HG03039 (cell line): ENCODE results near the gene ANKMY1.
"Not testable (repeated sequence)": the region's sequence is repeated elsewhere in the genome, so short reads cannot be mapped to it uniquely, and the experiment has no call there.

ENCODE experiments used
- ATAC-seq: cut with Tn5 transposase; IDR thresholded peaks from one replicate; pipeline ENCODE4 v1.9.1; 2021; ENCODE audit warnings: mild to moderate bottlenecking, moderate library complexity; ENCODE audit not compliant: unreplicated experiment

The ANKMY1 gene

DNA sequence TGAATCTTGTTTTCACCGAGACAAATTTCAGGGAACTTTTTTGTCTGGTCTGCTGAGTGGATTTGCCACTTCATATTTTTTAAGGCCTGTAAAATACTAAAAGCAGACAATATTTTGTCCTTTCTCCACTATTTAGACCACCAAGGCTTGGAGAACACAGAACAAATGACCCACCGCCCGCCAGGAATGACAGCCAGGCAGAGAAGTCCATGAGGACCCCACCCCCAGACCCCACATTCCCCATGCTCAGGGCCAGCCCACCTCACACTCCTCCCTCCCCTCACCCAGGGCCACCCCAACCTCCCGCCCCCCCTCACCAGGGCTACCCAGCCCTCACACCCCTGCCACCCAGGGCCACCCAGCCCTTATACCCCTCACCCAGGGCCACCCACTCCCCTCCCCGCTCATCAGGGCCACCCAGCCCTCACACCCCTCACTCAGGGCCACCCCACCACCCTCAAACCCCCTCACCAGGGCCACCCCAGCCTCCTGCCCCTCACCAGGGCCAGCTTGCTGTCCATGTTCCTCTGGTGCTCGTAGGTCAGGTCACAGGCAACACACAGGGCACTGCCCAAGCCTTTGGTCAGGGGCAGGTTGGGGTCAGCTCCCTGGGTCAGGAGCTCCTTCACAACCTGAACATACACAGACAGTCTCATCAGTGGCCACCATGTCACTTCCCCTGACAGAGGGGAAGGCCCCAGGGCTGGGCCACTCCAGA is 50.6 kb downstream of the ANKMY1 start:
- no peak for ATAC-seq

- ATAC-seq, result no peak
Measured at GRCh38 chr2:240506406-240507059, 51.3 kb downstream of the ANKMY1 start.

DNA sequence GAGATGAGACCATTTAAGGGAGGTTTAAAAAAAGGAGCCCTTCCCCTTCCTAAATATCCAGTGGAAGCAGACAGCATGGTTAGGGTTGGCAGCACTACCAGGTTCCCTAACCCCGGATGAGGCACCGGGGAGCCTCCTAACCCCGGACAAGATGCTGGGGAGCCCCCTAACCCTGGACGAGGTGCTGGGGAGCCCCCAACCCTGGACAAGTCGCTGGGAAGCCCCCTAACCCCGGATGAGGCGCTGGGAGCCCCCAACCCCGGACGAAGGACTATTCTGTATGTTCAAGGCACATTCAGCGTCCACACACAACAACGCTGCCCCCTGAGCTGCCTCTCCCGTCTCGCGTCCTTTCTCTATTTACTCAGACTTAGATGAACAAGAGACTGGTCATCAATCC is 51.9 kb downstream of the ANKMY1 start:
- no peak for ATAC-seq

- no peak for ATAC-seq
Measured at GRCh38 chr2:240503848-240504247, 53.9 kb downstream of the ANKMY1 start.

GRCh38 chr2:240503375-240503774 is 54.4 kb downstream of the ANKMY1 start:
- ATAC-seq, result no peak

DNA sequence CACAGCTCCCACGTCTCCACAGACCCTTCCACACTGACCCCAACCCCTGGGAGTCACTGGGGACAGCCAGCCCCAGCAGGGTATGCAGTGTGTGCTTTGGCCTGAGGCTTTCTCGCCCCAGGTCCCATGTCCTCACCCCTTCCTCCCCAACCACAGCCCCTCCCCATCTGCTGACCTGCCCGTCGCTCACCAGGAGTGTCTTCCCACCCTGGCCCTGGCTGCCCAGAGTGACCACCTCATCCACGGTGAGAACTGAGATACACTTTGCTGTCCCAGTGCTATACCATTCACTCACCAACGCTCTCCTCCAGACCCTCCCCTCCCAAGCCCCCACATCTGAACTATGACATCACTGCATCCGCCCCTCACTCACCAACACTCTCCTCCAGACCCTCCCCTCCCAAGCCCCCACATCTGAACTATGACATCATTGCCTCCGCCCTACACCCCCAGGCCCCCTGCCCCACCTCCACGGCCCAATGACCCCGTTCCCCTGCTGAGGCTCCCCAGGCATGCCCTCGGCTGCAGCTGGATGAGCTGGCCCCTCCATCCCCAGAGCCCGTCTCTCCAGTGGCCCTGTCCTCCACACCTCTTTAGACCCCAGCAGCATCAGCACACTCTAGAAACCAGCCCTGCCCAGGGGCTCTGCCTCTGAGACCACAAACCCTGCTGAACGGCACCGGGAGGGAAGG is 55.2 kb downstream of the ANKMY1 start:
- ATAC-seq, result no peak

DNA sequence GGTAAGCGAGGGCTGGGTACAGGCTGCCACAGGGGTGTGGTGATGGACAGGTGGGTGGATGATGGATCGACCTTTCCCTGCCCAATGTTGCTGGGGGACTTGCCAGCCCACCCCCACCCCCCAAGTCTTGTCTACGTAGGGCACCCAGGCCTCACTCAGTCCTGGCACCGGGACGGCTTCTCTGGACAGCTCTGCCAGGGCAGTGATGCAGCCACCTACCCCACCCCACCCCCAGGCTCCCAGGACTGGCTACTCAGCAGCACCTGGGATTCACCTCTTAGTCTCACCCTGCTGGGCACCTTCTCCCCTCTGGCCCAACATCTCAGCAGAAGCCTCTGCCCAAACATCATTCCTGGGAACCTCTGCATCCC is 55.7 kb downstream of the ANKMY1 start:
- ATAC-seq, result no peak

GRCh38 chr2:240501531-240501991 is 56.2 kb downstream of the ANKMY1 start:
- no peak for ATAC-seq

GRCh38 chr2:240500561-240501423 is 57.0 kb downstream of the ANKMY1 start:
- ATAC-seq, result no peak

DNA sequence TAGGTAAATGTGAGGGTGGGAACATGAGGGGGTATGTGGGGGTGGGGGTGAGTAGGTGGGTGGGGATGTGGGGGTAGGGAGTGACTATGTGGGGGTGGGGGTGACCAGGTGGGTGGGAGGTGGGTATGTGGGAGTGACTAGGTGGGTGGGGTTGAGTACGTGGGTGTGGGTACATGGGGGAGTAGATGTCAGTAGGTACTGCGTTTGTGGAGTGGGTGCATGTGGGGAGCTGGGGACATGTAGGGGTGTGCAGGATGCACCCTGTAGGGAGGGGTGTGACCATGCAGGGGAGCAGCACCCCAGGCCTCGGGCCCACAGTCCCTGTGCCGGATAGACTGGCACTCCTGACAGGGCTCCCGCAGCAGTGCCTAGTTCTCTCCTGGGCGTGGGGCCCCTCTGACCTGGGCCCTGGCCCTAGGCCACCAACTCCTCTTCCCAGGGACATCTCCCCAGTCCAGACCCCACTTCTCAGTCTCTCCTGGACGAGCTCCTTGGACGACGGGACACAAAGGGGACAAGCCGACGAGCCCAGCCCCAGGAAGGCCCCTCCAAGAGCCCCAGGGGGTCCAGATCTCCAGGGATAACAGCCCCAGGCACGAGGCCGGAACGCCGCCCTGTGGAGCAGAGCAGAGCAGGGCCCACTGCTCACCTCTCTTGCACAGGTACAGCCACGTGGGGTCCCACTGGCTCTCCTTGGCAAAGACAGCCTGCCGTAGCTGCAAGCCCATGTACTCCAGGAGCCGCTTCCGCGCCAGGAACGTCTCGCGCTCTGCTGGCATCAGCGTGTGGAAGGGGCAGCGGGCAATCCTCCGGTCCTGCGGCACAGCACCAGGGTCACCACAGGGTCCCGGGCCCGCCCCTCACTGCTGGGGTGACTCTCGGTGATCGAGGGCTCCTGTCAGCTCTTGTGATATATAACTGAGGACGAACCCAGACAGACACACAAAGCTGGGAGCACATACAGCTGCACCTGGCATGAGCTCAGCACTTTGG is 58.2 kb downstream of the ANKMY1 start:
- ATAC-seq, result no peak

DNA sequence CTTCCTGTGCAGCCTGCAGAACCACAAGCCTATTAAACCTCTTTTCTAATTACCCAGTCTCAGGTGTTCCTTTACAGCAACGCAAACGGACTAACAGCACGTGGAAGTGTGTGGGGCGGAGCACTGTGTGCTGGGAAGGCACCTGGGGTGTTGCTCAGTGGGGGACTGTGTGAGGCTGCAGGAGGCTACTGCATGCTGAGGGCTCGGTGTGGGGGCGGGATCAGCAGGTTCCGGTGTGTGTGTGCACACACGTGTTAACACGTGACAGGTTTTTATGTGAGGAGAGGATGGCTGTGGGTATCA is 58.9 kb downstream of the ANKMY1 start:
- ATAC-seq, result no peak

DNA sequence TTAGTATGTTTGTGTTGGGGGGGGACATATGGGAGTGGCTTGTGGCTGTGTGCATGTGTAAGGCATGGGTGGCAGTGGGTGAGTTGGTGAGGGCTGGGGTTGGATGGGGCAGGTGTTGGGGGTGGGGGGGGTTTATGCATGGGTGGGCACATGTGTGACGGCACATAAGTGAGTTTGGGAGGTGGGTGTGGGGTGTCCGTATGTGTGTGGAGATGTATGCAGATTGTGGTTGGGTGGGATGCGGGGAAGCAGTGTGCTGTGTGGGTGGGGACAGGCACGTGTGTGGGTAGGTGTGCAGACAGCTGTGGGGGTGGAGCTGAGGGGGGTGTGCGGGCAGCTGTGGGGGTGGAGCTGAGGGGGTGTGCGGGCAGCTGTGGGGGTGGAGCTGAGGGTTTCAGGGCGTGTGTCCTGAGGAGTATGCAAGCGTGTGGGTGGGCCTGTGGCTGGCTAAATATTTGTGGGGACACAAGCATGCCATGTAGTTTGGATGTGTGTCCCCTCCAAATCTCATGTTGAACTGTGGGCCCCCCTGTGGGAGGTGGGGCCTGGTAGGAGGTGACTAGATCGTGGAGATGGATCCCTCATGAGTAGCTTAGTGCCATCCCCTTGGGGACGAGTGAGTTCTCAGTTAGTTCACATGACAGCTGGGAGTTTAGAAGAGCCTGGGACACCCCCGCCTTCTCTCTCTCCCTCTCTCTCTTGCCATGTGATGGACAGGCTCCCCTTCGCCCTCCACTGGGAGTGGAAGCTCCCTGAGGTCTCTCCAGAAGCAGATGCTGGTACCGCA is 59.4 kb downstream of the ANKMY1 start:
- no peak for ATAC-seq

DNA sequence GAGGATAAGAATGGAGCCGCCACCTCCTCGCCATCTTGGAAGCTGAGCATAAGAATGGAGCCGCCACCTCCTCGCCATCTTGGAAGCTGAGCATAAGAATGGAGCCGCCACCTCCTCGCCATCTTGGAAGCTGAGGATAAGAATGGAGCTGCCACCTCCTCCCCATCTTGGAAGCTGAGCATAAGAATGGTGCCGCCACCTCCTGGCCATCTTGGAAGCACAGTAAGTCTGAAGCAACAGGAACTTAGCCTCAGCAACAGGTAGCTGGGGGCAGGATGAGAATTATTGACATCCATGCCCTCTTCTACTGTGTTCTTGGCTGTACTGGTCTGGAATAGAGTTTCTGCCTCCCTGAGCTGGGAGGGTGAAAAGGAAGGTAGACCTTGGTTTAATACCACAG is 60.7 kb downstream of the ANKMY1 start:
- not testable (repeated sequence) for ATAC-seq

DNA sequence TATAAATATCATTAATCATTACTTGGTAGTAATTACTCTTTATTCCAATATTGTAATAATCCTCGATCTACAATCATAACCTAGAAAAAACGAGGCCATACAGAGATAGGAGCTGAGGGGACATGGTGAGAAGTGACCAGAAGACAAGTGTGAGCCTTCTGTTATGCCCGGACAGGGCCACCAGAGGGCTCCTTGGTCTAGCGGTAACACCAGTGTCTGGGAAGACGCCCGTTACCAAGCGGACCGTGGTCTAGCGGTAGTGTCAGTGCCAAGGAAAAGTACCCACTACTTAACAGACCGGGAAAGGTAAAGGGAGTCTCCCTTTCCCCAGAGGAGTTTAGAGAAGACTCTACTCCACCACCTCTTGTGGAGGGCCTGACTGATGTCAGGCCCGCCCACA is 62.8 kb downstream of the ANKMY1 start:
- ATAC-seq, result not testable (repeated sequence)

- ATAC-seq, result no peak
Measured at GRCh38 chr2:240494194-240494793, 63.5 kb downstream of the ANKMY1 start.

GRCh38 chr2:240491483-240491882 is 66.3 kb downstream of the ANKMY1 start:
- ATAC-seq, result no peak

- ATAC-seq, result no peak
Measured at GRCh38 chr2:240482141-240482540, 75.6 kb downstream of the ANKMY1 start.

GRCh38 chr2:240481720-240482119 is 76.1 kb downstream of the ANKMY1 start:
- no peak for ATAC-seq
